GM19324 (cell line): ENCODE measurements around the gene CC2D2A.
"Not testable (repeated sequence)": the region's sequence is repeated elsewhere in the genome, so short reads cannot be mapped to it uniquely, and the experiment has no call there.

Experiments
- ATAC-seq: cut with Tn5 transposase; IDR thresholded peaks from one replicate; pipeline ENCODE4 v1.9.1; 2021; ENCODE audit warnings: mild to moderate bottlenecking, moderate library complexity; ENCODE audit not compliant: unreplicated experiment, low FRiP score

The CC2D2A gene

DNA sequence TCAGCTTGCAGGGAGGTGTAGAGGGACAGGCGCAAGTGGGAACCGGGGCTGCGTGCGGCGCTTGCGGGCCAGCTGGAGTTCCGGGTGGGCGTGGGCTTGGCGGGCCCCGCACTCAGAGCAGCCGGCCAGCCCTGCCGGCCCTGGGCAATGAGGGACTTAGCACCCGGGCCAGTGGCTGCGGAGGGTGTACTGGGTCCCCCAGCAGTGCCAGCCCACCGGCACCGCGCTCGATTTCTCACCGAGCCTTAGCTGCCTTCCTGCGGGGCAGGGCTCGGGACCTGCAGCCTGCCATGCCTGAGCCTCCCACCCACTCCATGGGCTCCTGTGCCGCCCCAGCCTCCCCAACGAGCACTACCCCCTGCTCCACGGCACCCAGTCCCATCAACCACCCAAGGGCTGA is 145.2 kb downstream of the CC2D2A start:
- ATAC-seq: not testable (repeated sequence)

DNA sequence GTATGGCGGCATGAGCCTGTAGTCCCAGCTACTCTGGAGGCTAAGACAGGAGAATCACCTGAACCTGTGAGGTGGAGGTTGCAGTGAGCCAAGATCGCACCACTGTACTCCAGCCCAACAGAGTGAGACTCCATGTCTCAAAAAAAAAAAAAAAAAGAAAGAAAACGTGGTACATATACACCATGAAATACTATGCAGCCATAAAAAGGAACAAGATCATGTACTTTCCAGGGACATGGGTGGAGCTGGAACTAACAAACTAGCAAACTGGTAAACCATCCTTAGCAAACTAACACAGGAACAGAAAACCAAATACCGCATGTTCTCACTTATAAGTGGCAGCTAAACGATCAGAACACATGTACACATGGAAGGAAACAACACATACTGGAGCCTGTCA is 147.7 kb downstream of the CC2D2A start:
- not testable (repeated sequence) for ATAC-seq

DNA sequence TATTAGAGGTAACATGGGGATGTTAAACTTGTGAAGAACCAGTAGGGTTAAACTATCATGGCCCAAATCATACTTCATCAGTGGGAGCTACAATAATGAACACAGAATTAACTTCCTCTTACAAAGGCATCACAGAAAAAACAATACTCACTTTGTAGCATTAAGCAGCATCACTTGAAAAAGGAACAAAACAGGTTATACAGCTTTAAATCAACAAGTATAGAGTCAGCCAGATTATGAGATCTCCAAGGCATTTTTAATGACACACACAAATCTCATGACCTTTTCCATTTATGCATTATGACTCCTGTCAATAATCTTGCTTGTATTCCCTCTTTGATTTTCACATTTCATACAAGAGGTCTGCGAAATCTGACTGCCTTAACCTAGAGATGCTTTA is 167.1 kb downstream of the CC2D2A start:
- no peak for ATAC-seq

DNA sequence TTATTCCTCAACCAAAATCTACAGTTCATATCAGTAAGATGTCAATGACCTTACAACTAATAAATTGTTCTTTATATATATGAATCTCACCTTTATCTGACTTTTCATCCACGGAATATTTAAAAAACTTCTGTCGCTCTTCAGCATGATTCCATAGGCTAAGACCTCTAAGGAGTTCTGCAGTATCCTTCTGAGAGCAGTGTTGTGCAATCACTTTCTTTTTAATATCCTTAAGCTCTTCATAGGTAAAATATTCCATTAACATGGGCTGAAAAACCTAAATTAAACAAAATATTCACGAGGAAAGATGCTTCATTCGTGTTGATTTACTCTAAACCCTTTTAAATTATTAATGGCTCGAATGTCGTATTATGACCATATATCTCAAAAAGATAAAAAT is 168.7 kb downstream of the CC2D2A start:
- ATAC-seq: no peak

DNA sequence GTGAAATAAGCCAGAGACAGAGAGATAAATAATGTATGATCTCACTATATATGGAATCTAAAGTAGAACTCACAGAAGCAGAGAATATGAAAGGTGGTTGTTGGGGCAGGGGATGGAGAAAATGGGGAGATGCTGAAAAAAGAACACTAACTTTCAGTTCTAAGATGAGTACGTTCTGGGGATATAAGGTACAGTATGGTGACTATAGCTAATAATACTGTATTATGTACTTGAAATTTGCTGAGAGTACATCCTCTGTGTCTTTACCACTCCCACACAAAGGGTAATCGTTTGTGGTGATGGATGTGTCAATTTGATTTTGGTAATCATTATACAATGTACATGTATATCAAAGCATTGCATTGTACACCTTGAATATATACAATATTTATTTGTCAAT is 178.9 kb downstream of the CC2D2A start:
- no peak for ATAC-seq

DNA sequence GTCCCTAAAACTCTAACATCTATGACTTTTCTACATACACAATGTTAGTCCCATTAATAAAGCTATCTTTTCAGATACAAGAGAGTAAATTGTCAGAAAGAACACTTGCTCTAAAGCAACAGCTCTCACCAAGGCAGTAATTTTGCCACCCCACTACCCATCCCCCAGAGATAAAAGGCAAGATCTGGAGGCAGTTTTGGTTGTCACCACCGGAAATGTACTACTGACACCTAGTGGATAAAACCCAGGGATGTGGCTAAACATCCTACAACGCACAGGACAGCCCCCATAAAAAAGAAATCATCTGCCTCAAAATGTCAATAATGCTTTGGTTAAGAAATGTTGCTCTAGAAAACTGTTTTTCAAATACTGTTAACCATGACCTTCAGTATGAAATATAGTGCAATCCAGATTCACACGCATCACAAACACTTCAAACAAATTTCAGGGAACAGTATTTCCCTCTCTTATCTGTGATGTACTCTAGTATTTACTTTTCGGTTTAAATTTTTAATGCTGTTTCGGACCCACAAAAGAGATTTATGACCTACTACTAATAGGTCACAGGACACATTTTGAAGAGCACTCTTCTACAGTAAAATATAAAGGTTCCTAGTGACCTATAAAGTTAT is 180.3 kb downstream of the CC2D2A start:
- ATAC-seq: no peak
